Omental fat pad (tissue), 4 donors: ENCODE results near the gene CPNE1. TPM values are rescaled to one million over a fixed set of nuclear protein-coding genes. Genes with fewer than 3 reads are reported as not detected.

Source experiments
- ATAC-seq: fragments of 150-250 bp; one replicate; pipeline ENCODE4 v1.9.1; 2016; ENCODE audit warnings: mild to moderate bottlenecking, moderate library complexity; ENCODE audit not compliant: low FRiP score
- DNase-seq: peaks from one replicate; pipeline ENCODE4 v3.0.0-alpha.2; 2019; ENCODE audit warnings: low spot score
- total RNA-seq, 4 donors: library from RNA; depleted of rRNA; stranded (reverse); fragments of >200 nt; gene quantifications; one replicate each; pipeline ENCODE4 v1.1.0, GENCODE V29; 2016
- TF ChIP-seq, protein P1 (sequence below), 3 donors: fragments of 450-650 bp; IDR thresholded peaks; one replicate each; pipeline ENCODE4 v1.5.1; 2016 to 2017; ENCODE audit warnings: antibody characterized with exemption in 3 of 3, mild to moderate bottlenecking in 3 of 3, moderate library complexity in 2 of 3

Gene CPNE1
- total RNA-seq, 4 donors from 2014 or later: 50.7 to 113 (median 85.2) TPM

DNA sequence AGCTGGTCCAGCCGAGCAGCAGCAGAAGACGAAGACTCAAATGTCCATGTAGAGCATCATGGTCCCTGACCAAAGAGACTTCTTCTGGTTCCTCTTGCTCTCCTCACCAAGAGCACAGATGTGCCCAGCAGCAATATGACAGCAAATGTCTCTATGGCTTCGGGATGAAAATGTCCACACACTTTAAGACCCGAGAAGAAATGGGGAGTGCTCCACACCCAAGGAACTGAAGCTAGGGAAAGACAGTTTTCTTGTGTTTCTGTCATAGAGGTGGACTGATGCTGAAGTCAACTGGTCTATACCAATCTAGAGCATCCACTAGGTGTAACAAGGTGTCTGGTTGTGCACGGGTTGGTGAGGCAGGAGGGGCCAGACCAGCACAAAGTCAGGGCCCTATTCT is 4.5 kb upstream of the CPNE1 start:
- ATAC-seq: no peak

DNA sequence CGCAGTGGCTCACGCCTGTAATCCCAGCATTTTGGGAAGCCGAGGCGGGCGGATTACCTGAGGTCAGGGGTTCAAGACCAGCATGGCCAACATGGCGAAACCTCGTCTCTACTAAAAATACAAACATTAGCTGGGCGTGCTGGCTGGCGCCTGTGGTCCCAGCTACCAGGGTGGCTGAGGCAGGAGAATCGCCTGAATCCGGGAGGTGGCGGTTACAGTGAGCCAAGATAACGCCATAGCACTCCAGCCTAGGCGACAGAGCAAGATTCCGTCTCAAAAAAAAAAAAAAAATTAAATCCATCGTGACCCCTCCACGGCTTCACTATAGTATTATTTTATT is 1.2 kb upstream of the CPNE1 start:
- no peak for ATAC-seq
- no peak for DNase-seq
- TF ChIP-seq, protein P1, sequence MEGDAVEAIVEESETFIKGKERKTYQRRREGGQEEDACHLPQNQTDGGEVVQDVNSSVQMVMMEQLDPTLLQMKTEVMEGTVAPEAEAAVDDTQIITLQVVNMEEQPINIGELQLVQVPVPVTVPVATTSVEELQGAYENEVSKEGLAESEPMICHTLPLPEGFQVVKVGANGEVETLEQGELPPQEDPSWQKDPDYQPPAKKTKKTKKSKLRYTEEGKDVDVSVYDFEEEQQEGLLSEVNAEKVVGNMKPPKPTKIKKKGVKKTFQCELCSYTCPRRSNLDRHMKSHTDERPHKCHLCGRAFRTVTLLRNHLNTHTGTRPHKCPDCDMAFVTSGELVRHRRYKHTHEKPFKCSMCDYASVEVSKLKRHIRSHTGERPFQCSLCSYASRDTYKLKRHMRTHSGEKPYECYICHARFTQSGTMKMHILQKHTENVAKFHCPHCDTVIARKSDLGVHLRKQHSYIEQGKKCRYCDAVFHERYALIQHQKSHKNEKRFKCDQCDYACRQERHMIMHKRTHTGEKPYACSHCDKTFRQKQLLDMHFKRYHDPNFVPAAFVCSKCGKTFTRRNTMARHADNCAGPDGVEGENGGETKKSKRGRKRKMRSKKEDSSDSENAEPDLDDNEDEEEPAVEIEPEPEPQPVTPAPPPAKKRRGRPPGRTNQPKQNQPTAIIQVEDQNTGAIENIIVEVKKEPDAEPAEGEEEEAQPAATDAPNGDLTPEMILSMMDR (IDR thresholded peaks at IDR 0.05): no peak

More for the DNA sequence above, 4.5 kb upstream of the CPNE1 start:
- no peak for DNase-seq
- TF ChIP-seq, protein P1 (IDR thresholded peaks at IDR 0.05): no peak

DNA sequence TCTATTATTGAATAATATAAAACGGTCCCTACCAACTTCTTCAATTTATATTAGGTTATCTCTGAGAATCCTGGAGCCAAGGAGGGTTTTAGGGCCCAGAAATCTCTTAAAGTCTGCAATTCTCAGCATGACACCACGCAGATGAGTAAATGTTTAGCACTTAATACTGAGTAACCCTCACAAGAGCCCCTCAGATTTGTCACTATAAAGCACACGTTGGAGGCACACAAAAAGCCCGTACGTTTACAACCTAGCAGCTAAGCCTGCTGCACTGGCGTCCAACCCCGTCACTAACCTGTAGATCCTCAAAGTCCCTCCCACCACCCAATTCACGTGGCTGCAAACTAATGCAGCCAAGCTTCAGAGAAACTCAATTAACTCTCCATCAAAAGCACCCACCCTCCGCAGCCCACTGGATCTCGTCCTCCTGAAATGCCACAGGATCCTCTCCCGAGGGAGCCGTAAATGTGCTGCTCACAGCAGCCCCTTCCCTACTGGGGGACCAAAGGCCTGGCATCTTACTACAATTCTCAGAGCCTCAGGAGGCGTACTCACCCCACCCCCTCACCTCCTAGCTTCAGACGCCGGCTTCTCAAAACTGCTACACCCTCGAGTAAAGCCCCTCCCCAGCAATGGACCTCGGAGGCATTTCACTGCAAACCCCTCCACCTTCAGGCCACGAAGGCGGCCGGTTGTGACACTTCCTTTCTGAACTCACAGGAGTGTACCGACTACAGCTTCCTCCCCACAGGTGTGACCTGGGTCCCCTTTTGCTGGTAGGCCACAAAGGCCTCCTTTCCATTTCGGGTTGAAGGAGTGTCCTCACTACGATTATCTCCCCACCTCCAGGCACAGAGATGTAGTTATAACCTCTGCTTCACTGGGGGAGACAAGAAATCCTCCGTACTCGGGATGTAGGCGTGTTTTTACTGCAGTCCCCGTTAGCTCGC is 909 bp downstream of the CPNE1 start:
- TF ChIP-seq, protein P1 (IDR thresholded peaks at IDR 0.05): no peak
- ATAC-seq (peak; percentile 30), DNase-seq (no peak)

DNA sequence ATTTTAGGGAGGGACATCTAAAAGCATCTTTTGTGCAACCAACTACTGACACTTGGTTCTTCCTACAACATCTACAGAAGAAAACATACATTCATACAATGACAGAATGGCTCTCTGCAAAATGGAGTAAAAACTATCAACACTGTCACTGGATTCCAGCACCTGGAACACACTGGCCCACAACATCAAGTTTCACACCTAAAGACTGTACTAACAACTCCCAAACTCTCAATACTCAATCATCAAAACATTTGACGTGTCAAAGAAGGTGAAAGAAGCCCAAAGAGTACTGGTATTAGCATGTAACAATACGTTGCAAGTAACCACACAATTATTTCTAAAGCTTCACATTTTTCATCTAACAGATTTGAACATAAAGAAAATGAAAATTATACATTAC is 2.1 kb downstream of the CPNE1 start:
- no peak for DNase-seq
- no peak for ATAC-seq
- TF ChIP-seq, protein P1 (IDR thresholded peaks at IDR 0.05): no peak

DNA sequence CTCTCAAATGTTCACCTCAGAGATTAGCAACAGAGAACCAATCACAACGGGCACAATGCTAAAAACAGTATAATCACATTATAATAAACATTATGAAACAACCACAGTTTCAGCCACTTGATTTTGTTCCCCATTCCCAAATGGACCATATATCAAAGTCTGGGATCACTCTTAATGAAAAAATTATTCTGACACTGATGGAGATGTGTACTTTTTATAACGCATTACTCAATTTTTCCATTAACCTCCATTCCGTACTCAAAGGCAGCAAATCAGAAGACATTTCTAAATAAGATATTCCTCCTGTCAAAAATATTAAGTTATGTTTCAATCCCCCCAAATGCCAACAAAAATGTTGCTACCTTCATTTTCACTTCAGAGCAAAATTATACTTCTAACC is 2.8 kb downstream of the CPNE1 start:
- TF ChIP-seq, protein P1 (IDR thresholded peaks at IDR 0.05): no peak
- no peak for ATAC-seq
- DNase-seq: no peak

DNA sequence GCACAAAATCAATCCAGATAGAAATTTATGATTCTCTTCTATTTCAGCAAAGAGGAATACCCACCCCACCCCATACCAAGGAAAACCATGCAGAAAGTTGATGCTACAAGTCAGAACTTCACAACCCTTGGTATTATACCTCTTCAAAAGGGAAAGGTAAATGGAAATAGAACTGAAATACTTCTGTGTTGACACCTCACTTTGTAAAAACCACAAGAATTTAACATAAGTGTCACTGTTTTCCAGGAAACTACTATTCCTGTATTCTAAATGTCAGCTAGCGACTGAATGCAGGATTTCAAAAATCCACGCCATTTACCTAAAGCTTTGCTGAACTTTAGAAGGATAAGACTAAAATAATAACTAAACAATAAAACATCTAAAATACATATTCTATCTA is 3.6 kb downstream of the CPNE1 start:
- DNase-seq (no peak), ATAC-seq (no peak)
- TF ChIP-seq, protein P1 (IDR thresholded peaks at IDR 0.05): no peak
